CD4-positive, alpha-beta T cell treated with Interleukin-6 for 4 hours (primary cell): ENCODE results near the gene FHIT.
A peak's percentile ranks its signal among the peaks of the same experiment; 100 is the strongest.

Experiments
- DNase-seq: peaks from one replicate; pipeline ENCODE4 v3.0.0-alpha.2; 2020; ENCODE audit warnings: mixed read lengths

The FHIT gene

GRCh38 chr3:60010781-60011180, 1240.5 kb downstream of the FHIT start:
- peak; percentile 75 for DNase-seq

GRCh38 chr3:60009931-60010478, 1241.2 kb downstream of the FHIT start:
- DNase-seq: no peak

- DNase-seq: no peak
Observed at GRCh38 chr3:60001369-60001768, 1249.9 kb downstream of the FHIT start.

- no peak for DNase-seq
Observed at GRCh38 chr3:60000311-60001105, 1250.7 kb downstream of the FHIT start.

GRCh38 chr3:59998058-59998457, 1253.2 kb downstream of the FHIT start:
- no peak for DNase-seq

GRCh38 chr3:59997583-59997982, 1253.7 kb downstream of the FHIT start:
- no peak for DNase-seq

- no peak for DNase-seq
Observed at GRCh38 chr3:59996056-59996455, 1255.2 kb downstream of the FHIT start.

- no peak for DNase-seq
Observed at GRCh38 chr3:59995563-59995962, 1255.7 kb downstream of the FHIT start.

- no peak for DNase-seq
Observed at GRCh38 chr3:59994732-59995304, 1256.4 kb downstream of the FHIT start.

GRCh38 chr3:59992578-59992977, 1258.7 kb downstream of the FHIT start:
- peak; percentile 48 for DNase-seq

- DNase-seq: no peak
Observed at GRCh38 chr3:59990915-59991314, 1260.3 kb downstream of the FHIT start.

GRCh38 chr3:59982510-59982909, 1268.7 kb downstream of the FHIT start:
- no peak for DNase-seq

GRCh38 chr3:59981377-59981776, 1269.9 kb downstream of the FHIT start:
- peak; percentile 35 for DNase-seq

- DNase-seq: no peak
Observed at GRCh38 chr3:59980576-59980975, 1270.7 kb downstream of the FHIT start.

GRCh38 chr3:59979542-59979941, 1271.7 kb downstream of the FHIT start:
- DNase-seq: no peak

GRCh38 chr3:59978979-59979378, 1272.3 kb downstream of the FHIT start:
- peak; percentile 9 for DNase-seq

GRCh38 chr3:59970796-59971195, 1280.5 kb downstream of the FHIT start:
- no peak for DNase-seq

GRCh38 chr3:59970376-59970775, 1280.9 kb downstream of the FHIT start:
- DNase-seq: no peak

- DNase-seq: no peak
Observed at GRCh38 chr3:59968513-59969045, 1282.7 kb downstream of the FHIT start.

GRCh38 chr3:59963676-59964075, 1287.6 kb downstream of the FHIT start:
- DNase-seq: no peak

GRCh38 chr3:59957150-59957549, 1294.1 kb downstream of the FHIT start:
- no peak for DNase-seq

GRCh38 chr3:59953104-59953503, 1298.1 kb downstream of the FHIT start:
- DNase-seq: no peak

GRCh38 chr3:59949311-59949710, 1301.9 kb downstream of the FHIT start:
- no peak for DNase-seq

GRCh38 chr3:59946401-59946800, 1304.9 kb downstream of the FHIT start:
- DNase-seq: no peak
